GM21619 (cell line): ENCODE data around the gene SIGLEC12.
"Not testable (repeated sequence)": the region's sequence is repeated elsewhere in the genome, so short reads cannot be mapped to it uniquely, and the experiment has no call there.

ENCODE experiments used
- ATAC-seq: cut with Tn5 transposase; IDR thresholded peaks from one replicate; pipeline ENCODE4 v1.9.1; 2021; ENCODE audit not compliant: unreplicated experiment

SIGLEC12 gene

DNA sequence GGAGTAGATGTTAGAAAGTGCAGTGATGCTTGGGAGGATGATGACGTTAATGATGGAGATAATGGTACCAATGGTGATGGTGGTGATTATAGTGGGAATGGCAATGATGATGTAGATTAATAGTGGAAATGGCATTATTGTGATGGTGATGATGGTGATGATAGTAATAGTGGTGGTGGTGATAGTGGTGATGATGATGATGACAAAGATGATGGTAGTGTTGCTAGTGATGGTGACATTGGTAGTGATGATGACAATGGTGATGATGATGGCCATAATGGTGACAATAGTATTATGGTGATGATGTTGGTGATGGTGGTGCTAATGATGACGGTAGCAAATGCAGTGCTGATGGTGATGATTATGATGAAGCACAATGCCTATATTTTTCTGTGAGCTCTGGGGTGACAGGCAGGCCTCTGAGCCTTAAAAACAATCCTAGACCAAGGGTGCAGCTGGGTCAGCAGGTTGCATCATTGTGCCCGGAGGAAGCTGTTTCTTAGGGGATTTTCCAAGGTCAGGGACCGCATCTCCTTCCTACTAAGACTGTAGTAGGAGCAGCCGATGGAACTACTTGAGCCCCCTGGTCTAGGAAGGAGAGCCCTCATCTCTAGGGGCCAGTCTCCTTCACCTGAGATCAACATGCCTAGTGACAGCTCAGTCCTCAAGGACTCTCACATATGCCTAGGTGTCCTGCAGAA lies 15.5 kb downstream of the SIGLEC12 start:
- no peak for ATAC-seq

- ATAC-seq = no peak
Observed at GRCh38 chr19:51480590-51480989, 21.0 kb downstream of the SIGLEC12 start.

GRCh38 chr19:51479531-51480331 lies 21.9 kb downstream of the SIGLEC12 start:
- ATAC-seq = no peak

DNA sequence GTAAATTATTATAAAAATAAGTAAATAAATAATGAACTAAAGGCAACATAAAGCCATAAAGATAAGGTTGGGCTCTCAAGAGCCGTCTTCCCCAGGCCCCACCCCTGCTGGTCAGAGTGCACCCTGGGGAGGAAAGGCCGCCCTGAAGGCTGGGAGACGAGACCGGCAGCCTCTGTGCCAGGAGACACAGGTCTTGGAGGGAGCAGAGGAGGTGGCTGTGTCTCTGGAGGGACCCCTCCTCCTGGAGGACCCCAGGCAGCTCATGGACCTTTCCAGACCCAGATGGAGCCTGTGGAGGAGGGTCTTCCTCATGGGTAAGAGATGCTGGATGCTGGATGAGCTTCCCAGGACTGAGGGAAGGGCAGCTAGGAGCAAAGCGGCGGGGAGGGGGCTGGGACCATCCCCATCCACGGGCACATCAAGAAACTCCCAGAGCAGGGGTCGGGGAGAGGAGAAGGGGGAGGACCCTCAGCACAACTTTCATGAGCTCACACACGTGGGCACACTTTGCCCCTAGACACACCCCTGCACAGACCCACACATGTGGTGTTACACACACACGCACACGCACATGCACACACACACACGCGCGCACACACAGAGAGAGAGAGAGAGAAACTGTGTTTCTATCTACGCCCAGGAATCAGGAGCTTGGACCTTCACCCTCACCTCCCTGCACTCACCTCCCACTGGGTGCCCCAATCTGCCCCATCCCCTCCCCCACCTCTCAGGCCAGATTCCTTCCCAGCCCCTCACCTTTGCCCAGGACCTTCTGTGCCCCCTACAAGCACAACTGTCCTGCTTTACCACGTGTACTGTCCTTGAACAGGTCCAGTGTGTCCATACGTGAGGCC lies 23.0 kb downstream of the SIGLEC12 start, which contains the start of gene CEACAM18:
Gene CEACAM18 (plus strand): TSS at position 159 of the 854 bp plus-strand sequence.
- no peak for ATAC-seq

GRCh38 chr19:51477344-51477743 lies 24.3 kb downstream of the SIGLEC12 start:
- ATAC-seq = no peak

DNA sequence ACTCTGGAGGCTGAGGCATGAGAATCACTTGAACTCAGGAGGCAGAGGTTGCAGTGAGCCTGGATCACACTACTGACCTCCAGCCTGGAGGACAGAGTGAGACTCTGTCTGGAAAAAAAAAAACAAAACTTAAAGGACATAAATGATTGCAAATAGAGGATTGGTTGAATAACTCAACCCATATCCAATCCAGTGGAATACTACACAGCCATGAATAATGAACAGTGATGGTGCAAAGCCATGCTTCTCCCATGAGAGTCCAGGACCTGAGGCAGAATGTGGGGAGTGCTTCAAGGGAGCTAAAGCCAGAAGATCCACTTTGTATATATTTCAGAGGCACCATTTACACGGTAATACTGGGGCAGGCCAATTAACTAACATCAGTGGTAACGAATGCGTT lies 25.4 kb downstream of the SIGLEC12 start:
- no peak for ATAC-seq

DNA sequence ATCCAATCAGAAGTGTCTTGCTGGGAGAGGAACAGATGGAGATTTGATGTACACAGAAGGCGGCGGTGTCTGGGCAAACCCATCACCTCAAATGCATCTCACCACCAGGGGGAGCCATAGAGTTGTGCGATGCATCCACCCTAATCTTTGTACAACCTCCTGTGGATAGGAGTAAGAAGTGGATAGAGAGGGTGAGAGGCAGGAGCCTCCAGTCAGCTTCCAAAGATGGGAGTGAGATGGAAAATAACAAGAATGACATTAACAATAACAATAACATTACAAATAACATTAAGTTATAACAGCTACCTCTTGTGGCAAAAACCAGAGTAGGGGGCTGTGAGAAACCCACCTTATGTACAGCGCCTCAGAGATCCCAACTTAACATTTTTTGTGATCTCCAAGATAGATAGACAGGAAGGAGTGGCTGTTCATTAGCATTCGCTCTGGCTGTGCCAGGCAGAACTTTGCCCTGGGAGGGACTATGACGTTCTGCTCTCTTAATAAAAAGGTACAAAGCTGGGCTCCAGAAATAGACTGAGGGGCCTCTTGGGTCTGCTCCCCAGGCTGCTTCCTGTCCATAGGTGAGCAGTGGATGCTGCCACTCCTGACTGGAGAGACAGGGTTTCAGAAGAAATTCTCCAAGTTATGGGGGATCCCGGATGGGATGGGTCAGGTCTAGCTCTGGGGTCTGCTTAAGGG lies 28.4 kb downstream of the SIGLEC12 start:
- ATAC-seq = no peak

DNA sequence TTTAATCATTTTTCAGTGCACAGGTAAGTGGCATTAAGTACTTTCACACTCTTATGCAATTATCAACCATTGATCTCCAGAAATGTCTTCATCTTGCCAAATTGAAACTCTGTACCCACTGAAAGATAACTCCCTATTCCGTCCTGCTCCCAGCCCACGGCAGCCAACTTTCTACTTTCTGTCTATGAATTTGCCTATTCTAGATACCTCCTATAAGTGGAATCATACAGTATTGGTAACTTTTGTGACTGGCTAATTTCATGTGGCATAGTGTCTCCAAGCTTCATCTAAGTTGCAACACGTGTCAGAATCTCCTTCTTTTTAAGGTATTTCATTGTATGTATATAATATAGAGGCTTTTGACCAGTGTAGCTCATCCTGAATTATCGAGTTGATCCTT lies 29.0 kb downstream of the SIGLEC12 start:
- no peak for ATAC-seq

DNA sequence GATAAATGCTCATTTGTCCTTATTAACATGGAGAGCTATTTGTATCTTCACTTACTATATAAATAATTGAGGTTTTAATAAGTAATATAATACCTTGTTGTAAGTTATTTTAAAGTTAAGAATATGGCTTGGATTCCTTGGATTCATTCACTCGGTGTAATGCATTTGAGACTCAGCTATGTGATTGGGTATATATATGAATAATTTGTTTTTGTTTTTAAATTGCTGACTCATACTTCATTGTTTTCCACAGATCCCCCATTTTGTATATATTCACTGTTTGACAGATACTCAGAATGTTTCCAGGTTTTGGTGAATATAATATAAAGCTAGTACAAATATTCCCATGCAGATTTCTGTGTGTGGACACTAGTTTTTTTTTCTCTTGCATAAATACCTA lies 30.1 kb downstream of the SIGLEC12 start:
- ATAC-seq = no peak

- no peak for ATAC-seq
Observed at GRCh38 chr19:51470966-51471365, 30.6 kb downstream of the SIGLEC12 start.

DNA sequence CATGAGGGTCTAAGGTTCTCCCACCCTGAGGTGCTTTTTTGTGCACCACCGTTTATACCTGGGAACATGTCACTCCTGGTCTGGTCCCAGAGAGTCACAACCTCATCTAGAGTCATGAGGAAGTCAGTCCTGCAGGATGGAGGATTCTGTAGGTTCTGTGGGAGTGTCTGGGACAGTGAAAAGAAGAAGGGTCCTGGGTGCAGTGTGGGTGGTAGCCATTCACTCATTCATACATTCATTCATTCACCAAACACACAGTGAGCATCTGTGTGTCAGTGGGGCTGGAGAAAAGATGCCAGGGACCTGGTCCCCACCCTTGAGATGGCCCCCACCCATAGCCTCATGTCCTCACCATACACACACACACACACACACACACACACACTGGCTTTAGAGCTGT lies 32.0 kb downstream of the SIGLEC12 start:
- no peak for ATAC-seq

DNA sequence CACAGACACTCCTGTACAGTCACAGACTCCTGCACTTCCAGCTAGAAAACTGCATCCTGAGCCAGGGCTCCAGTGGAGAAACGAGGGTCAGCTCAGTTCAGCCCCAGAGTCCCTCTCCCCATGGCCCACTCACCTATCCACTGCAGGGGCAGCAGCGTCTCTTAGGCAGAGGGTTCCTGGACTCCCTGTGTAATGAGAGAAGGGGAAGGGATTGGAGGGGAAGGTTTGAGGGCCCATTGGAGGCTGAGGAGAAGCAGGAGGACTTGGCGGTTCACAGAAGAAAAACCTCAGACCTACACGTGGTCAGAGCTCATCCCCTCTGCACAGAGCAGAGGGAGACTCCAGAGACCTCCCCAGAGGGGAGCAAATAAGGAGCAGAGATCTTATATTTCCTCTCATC lies 32.4 kb downstream of the SIGLEC12 start:
- no peak for ATAC-seq

GRCh38 chr19:51468545-51468920 lies 33.1 kb downstream of the SIGLEC12 start:
- ATAC-seq = no peak

DNA sequence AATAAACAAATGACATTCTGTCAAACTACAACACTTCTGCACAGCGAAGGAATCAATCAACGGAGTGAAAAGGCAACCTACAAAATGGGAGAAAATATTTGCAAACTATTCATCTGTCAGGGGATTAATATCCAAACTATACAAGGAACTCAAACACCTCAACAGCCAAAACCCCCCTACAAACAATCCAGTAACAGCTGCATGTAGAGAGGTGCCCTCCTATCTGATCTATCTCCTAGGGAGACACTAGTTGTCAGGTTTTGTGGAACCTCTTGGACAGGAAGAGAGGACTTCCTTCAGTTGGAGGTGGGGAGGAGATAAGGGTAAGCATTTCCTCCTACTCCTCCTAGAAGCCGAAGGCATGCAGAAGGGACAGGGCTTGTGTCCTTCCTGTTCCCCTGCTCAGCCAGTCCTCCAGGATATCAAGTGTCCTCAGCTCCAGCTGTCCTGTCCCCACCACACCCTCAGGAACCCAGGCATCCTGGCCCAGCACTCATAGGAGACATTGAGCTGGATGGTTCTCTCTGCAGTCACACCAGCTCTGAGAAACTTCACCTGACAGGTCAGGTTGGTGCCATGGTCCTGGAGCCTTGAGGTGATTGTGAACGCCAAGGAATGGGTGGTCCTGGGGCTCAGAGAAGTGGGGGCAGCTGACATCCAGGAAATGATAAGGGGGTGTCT lies 33.6 kb downstream of the SIGLEC12 start:
- ATAC-seq = no peak

DNA sequence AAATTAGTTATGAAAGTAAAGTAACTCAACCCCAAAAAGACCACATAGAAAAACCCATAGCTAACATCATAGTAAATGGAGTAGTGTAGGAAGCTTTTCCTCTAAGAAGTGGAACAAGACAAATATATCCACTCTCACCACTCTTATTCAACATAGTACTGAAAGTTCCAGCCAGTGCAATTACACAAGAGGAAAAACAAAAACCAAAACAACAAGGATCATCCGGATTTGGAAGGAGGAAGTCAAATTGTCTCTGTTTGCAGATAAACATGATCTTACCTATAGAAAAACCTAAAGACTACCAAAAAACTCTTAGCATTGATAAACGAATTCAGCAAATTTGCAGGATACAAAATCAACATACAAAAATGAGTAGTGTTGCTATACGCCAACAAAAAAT lies 34.9 kb downstream of the SIGLEC12 start:
- no peak for ATAC-seq

DNA sequence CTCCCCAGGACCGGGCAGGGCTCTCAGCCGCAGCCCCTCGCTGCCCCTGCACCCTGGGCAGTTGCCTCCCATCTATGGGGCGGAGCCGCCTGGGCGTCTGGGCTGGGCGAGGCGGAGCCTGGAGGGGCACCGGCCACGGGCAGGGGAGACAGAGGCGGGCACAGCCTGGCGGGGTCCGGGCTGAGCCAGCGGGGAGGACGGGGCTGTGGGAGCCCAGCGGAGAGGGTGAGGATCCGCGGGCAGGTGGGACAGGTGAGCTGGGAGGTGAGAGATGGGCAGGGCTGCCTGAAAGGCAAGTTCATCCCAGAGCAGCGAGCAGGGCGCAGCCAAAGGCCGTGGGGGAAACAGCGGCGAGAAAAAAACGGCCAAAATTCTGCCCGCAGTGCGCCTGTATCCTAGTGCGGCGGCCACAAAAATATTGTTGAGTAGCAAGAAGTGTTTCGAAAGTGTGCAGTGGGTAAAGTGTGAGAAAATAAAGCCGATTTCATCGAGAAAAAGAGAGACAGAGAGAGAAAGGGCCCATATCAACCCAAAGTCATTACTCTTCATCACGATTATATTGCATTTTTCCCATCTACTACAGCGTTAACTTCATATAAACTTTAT lies 37.5 kb downstream of the SIGLEC12 start:
- ATAC-seq = not testable (repeated sequence)

DNA sequence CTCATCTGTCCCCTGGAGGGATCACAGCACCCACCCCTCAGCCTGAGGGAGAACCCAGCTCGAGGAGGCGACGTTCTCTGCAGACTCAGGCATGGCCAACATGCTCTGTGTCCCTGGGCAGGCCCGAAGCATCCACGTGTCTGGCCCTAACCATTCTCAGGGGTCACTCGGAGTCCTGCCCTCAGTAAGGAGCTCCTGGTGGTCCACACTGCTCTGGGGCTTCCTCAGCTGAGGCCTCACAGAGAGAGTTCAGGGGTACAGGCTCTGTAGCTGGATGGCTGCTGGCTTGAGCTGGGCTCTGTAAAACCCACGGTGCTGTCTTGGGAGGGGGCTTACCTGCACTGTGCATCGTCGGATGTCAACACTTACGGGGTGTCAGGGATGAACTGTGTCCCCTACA lies 38.9 kb downstream of the SIGLEC12 start:
- no peak for ATAC-seq

GRCh38 chr19:51462276-51462675 lies 39.3 kb downstream of the SIGLEC12 start:
- no peak for ATAC-seq

DNA sequence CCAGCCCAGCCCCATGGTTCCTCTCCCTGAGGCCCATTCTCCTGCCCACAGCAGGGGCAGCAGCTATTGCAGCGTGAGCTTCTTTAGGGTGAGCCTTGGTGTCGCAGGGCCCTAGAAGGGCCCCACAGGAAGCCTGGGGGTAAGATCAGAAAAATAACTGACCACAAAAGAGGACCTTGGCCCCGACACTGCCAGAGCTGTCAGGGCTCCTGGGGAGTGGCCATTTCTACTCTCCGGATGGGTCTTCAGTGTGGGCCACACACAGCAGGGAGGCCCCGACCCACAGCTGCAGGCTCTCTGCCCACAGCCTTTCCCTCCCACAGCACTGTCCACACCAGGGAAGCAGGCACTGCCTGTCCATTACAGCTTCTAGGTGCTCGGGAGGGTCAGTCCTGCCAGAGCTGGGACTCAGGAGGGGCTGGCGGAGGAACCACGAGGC lies 39.9 kb downstream of the SIGLEC12 start:
- ATAC-seq = no peak
